Ishikawa (cell line): ENCODE measurements around the gene RTN4R.

Experiments used
- CREB1 ChIP-seq: IDR thresholded peaks from 2 replicates; pipeline ENCODE4 v1.6.1; 2012; ENCODE audit warnings: low read depth
- EGR1 ChIP-seq: IDR thresholded peaks from 2 replicates; pipeline ENCODE4 v1.6.1; 2012
- EP300 ChIP-seq: IDR thresholded peaks from 2 replicates; pipeline ENCODE4 v1.6.1; 2012; ENCODE audit warnings: borderline replicate concordance
- FOXM1 ChIP-seq: IDR thresholded peaks from 2 replicates; pipeline ENCODE4 v1.6.1; 2012; ENCODE audit warnings: low read depth, borderline replicate concordance
- MAX ChIP-seq: IDR thresholded peaks from 2 replicates; pipeline ENCODE4 v1.6.1; 2012
- RAD21 ChIP-seq: IDR thresholded peaks from 2 replicates; pipeline ENCODE4 v1.6.1; 2012; ENCODE audit warnings: low read depth
- REST ChIP-seq: IDR thresholded peaks from 2 replicates; pipeline ENCODE4 v1.6.1; 2012; ENCODE audit warnings: low read depth, mild to moderate bottlenecking
- TAF1 ChIP-seq: IDR thresholded peaks from 2 replicates; pipeline ENCODE4 v1.6.1; 2012; ENCODE audit warnings: low read depth, mild to moderate bottlenecking
- TCF12 ChIP-seq: IDR thresholded peaks from 2 replicates; pipeline ENCODE4 v1.6.1; 2012; ENCODE audit warnings: low read depth
- TEAD4 ChIP-seq: IDR thresholded peaks from 2 replicates; pipeline ENCODE4 v1.6.1; 2012
- ZBTB7A ChIP-seq: IDR thresholded peaks from 2 replicates; pipeline ENCODE4 v1.6.1; 2012; ENCODE audit warnings: low read depth

GRCh38 chr22:20264614-20265452 is 3.3 kb downstream of the RTN4R start:
- TF ChIP-seq MAX, result no peak
- no peak for TF ChIP-seq TEAD4
- no peak for TF ChIP-seq CREB1
- no peak for TF ChIP-seq EGR1
- no peak for TF ChIP-seq TAF1
- TF ChIP-seq RAD21, result no peak
- no peak for TF ChIP-seq REST
- TF ChIP-seq ZBTB7A, result no peak
- no peak for TF ChIP-seq FOXM1
- TF ChIP-seq EP300, result no peak
- no peak for TF ChIP-seq TCF12
